ENCODE measurements around the gene METTL21A. TPM values are rescaled to one million over a fixed set of nuclear protein-coding genes. Genes with fewer than 3 reads are reported as not detected.
"Not testable (repeated sequence)": the region's sequence is repeated elsewhere in the genome, so short reads cannot be mapped to it uniquely, and the experiment has no call there.

METTL21A gene
- total and polyA plus RNA-seq, 2 experiments from 2014 or later: 26.9 to 34.6 TPM

DNA sequence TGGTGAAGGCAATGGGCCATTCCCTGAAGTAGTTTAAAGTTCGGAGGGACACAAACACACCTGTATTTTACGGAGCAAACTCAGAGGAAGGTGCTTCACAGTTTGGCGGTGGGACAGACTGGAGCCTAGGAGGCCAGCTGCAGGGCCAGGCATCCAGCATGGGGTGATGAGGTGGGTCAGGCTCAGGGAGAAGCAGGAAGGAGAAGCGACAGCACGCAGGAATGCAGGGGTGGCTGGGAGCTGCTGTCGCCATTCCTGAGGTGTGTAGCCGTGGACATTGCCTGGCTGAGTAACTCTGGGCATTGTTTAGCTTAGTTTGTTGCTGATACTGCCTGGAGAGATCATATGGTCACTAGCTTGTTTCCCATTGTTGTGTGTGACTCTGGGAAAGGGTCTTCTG, 35.8 kb upstream of the METTL21A start:
- Histone ChIP-seq H3K4me3 (no peak overlapping the region), H3K9me2 (replicated peaks; ENCODE audit: insufficient read depth) (no peaks in the 10 kb centered on the region), H3K4me2 (no peak overlapping the region), H3K27me3 (no peaks in the 10 kb centered on the region), H4K20me1 (ENCODE audit: insufficient read depth, poor library complexity, severe bottlenecking) (no peaks in the 10 kb centered on the region), H3K79me2 (no peaks in the 10 kb centered on the region), H3K36me3 (replicated peaks; ENCODE audit: insufficient read depth, low read depth) (no peaks in the 10 kb centered on the region), H2AFZ (no peak overlapping the region), H3K4me1 (ENCODE audit: insufficient read depth) (no peaks in the 10 kb centered on the region), H3K27ac (no peak overlapping the region), H3K9me3 (ENCODE audit: low read depth) (no peaks in the 10 kb centered on the region)
- TF ChIP-seq EZH2phosphoT487 (IDR thresholded peaks at IDR 0.05; ENCODE audit: low read depth, severe bottlenecking, unreplicated experiment): no peak
- TF ChIP-seq, protein P1, sequence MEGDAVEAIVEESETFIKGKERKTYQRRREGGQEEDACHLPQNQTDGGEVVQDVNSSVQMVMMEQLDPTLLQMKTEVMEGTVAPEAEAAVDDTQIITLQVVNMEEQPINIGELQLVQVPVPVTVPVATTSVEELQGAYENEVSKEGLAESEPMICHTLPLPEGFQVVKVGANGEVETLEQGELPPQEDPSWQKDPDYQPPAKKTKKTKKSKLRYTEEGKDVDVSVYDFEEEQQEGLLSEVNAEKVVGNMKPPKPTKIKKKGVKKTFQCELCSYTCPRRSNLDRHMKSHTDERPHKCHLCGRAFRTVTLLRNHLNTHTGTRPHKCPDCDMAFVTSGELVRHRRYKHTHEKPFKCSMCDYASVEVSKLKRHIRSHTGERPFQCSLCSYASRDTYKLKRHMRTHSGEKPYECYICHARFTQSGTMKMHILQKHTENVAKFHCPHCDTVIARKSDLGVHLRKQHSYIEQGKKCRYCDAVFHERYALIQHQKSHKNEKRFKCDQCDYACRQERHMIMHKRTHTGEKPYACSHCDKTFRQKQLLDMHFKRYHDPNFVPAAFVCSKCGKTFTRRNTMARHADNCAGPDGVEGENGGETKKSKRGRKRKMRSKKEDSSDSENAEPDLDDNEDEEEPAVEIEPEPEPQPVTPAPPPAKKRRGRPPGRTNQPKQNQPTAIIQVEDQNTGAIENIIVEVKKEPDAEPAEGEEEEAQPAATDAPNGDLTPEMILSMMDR (IDR thresholded peaks at IDR 0.05; ENCODE audit: poor library complexity): no peak
- TF ChIP-seq EZH2 (IDR thresholded peaks at IDR 0.05; ENCODE audit: borderline replicate concordance): no peak
- 68% methylated on average over 7 of the region's 7 CpGs for WGBS (ENCODE audit: low lambda C conversion rate, missing lambda C conversion rate)
- no peak for DNase-seq (ENCODE audit: low spot score)

DNA sequence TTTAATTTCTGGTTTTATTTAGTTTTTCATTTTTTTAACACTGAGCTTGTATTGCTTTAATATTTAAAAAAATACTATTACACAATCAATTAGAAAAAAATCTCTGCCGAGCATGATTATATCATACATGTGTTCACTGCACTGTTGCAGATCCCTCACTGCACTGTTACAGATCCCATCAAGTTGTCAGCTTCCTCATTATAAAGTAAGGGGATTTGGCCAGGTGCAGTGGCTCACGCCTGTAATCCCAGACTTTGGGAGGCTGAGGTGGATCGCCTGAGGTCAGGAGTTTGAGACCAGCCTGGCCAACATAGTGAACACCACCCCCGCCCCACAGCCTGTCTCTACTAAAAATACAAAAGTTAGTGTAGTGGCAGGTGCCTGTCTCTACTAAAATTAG, 33.0 kb upstream of the METTL21A start:
- H3K4me2 ChIP-seq: no peak overlapping the region
- H3K9me3 ChIP-seq (ENCODE audit: low read depth): no peaks in the 10 kb centered on the region
- TF ChIP-seq, protein P1 (IDR thresholded peaks at IDR 0.05; ENCODE audit: poor library complexity): no peak
- TF ChIP-seq EZH2phosphoT487 (IDR thresholded peaks at IDR 0.05; ENCODE audit: low read depth, severe bottlenecking, unreplicated experiment) (no peak), EZH2 (IDR thresholded peaks at IDR 0.05; ENCODE audit: borderline replicate concordance) (no peak)
- H3K4me1 ChIP-seq (ENCODE audit: insufficient read depth): no peaks in the 10 kb centered on the region
- no peaks in the 10 kb centered on the region for H3K9me2 ChIP-seq (replicated peaks; ENCODE audit: insufficient read depth)
- WGBS (ENCODE audit: low lambda C conversion rate, missing lambda C conversion rate): 90% methylated on average over 4 of the region's 4 CpGs
- H4K20me1 ChIP-seq (ENCODE audit: insufficient read depth, poor library complexity, severe bottlenecking): no peaks in the 10 kb centered on the region
- no peaks in the 10 kb centered on the region for H3K79me2 ChIP-seq
- DNase-seq (ENCODE audit: low spot score): no peak
- no peak overlapping the region for H3K27ac ChIP-seq
- no peaks in the 10 kb centered on the region for H3K27me3 ChIP-seq
- H3K36me3 ChIP-seq (replicated peaks; ENCODE audit: insufficient read depth, low read depth): no peaks in the 10 kb centered on the region
- H3K4me3 ChIP-seq: no peak overlapping the region
- no peak overlapping the region for H2AFZ ChIP-seq

- no peak overlapping the region for H3K4me3 ChIP-seq
- no peaks in the 10 kb centered on the region for H4K20me1 ChIP-seq (ENCODE audit: insufficient read depth, poor library complexity, severe bottlenecking)
- WGBS (ENCODE audit: low lambda C conversion rate, missing lambda C conversion rate): 69% methylated on average over 4 of the region's 4 CpGs
- H3K9me3 ChIP-seq (ENCODE audit: low read depth): no peaks in the 10 kb centered on the region
- DNase-seq (ENCODE audit: low spot score): no peak
- TF ChIP-seq, protein P1 (IDR thresholded peaks at IDR 0.05; ENCODE audit: poor library complexity): no peak
- H2AFZ ChIP-seq: no peak overlapping the region
- no peaks in the 10 kb centered on the region for H3K79me2 ChIP-seq
- H3K4me1 ChIP-seq (ENCODE audit: insufficient read depth): no peaks in the 10 kb centered on the region
- H3K27me3 ChIP-seq: no peaks in the 10 kb centered on the region
- H3K9me2 ChIP-seq (replicated peaks; ENCODE audit: insufficient read depth): no peaks in the 10 kb centered on the region
- no peak overlapping the region for H3K27ac ChIP-seq
- H3K36me3 ChIP-seq (replicated peaks; ENCODE audit: insufficient read depth, low read depth): no peaks in the 10 kb centered on the region
- H3K4me2 ChIP-seq: no peak overlapping the region
Measured at GRCh38 chr2:207655000-207655399, 29.8 kb upstream of the METTL21A start.

GRCh38 chr2:207646582-207646981, 21.4 kb upstream of the METTL21A start:
- H2AFZ ChIP-seq; H4K20me1 ChIP-seq (ENCODE audit: insufficient read depth, poor library complexity, severe bottlenecking); H3K4me1 ChIP-seq (ENCODE audit: insufficient read depth); H3K4me2 ChIP-seq; H3K79me2 ChIP-seq; H3K27me3 ChIP-seq; H3K9me2 ChIP-seq (replicated peaks; ENCODE audit: insufficient read depth); DNase-seq (ENCODE audit: low spot score); H3K27ac ChIP-seq; H3K9me3 ChIP-seq (ENCODE audit: low read depth); H3K36me3 ChIP-seq (replicated peaks; ENCODE audit: insufficient read depth, low read depth); H3K4me3 ChIP-seq: not testable (repeated sequence)
- 92% methylated on average over 7 of the region's 7 CpGs for WGBS (ENCODE audit: low lambda C conversion rate, missing lambda C conversion rate)

Measured in hepatocyte (in vitro differentiated cells).